K562 (cell line): ENCODE data around the gene KCNAB1.
"Not testable (repeated sequence)": the region's sequence is repeated elsewhere in the genome, so short reads cannot be mapped to it uniquely, and the experiment has no call there.

ENCODE experiments used
- HMG20B ChIP-seq: fragments of 250-450 bp; sonication (Bioruptor Pico); IDR thresholded peaks from 2 replicates; pipeline ENCODE4 v1.5.0; 2021; ENCODE audit warnings: mild to moderate bottlenecking
- POLR2AphosphoS5 ChIP-seq: IDR thresholded peaks from 2 replicates; pipeline ENCODE4 v1.6.1; 2011; ENCODE audit warnings: mild to moderate bottlenecking, low read depth, low read length, moderate library complexity; ENCODE audit not compliant: control insufficient read depth, insufficient read depth
- RBBP5 ChIP-seq: fragments of 200-600 bp; sonication (generic); IDR thresholded peaks from 2 replicates; pipeline ENCODE4 v1.6.1; 2012; ENCODE audit warnings: borderline replicate concordance, mild to moderate bottlenecking, low read length, control low read depth, inconsistent platforms; ENCODE audit not compliant: insufficient read depth, poor library complexity, severe bottlenecking
- ZNF217 ChIP-seq: sonication (generic); formaldehyde crosslinking; IDR thresholded peaks from 2 replicates; pipeline ENCODE4 v1.8.0; 2022; ENCODE audit warnings: mild to moderate bottlenecking, missing genetic modification reagents
- ZNF644 ChIP-seq: fragments of 200-800 bp; sonication (Bioruptor generic); IDR thresholded peaks from 2 replicates; pipeline ENCODE4 v1.6.1; 2016; ENCODE audit warnings: low read depth, missing genetic modification characterization, missing compliant biosample characterization
- TF ChIP-seq, protein P1 (sequence below): fragments of 450-650 bp; IDR thresholded peaks from 2 replicates; pipeline ENCODE4 v1.6.1; 2016; ENCODE audit warnings: missing biosample characterization, missing genetic modification characterization
- TF ChIP-seq, protein P2 (sequence below): fragments of 450-650 bp; formaldehyde crosslinking; IDR thresholded peaks from 2 replicates; pipeline ENCODE4 v1.4.0; 2020; ENCODE audit warnings: mild to moderate bottlenecking, moderate library complexity
- TF ChIP-seq, protein P3 (sequence below), 2 experiments: IDR thresholded peaks; 2 replicates each; pipeline ENCODE4 v1.6.1; 2012; ENCODE audit warnings: improper control_type of control experiment in 2 of 2, low read depth in 2 of 2, low read length in 2 of 2, borderline replicate concordance in 1 of 2
- TF ChIP-seq, protein P4 (sequence below): sonication (generic); formaldehyde crosslinking; IDR thresholded peaks from 2 replicates; pipeline ENCODE4 v1.8.0; 2022; ENCODE audit warnings: missing genetic modification reagents, mild to moderate bottlenecking, borderline replicate concordance

DNA sequence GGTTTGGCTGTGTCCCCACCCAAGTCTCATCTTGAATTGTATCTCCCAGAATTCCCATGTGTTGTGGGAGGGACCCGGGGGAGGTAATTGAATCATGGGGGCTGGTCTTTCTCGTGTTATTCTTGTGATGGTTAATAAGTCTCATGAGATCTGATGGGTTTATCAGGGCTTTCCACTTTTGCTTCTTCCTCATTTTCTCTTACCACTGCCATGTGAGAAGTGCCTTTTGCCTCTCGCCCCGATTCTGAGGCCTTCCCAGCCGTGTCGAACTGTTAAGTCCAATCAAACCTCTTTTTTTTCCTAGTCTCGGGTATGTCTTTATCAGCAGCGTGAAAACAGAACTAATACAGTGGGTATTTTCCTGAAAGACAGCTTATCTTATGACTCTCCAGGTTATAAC lies 448.6 kb downstream of the KCNAB1 start:
- not testable (repeated sequence) for TF ChIP-seq ZNF644 (tag); HMG20B (CRISPR knock-in tag); POLR2AphosphoS5; RBBP5; ZNF217 (CRISPR knock-in tag)
- TF ChIP-seq, protein P1, sequence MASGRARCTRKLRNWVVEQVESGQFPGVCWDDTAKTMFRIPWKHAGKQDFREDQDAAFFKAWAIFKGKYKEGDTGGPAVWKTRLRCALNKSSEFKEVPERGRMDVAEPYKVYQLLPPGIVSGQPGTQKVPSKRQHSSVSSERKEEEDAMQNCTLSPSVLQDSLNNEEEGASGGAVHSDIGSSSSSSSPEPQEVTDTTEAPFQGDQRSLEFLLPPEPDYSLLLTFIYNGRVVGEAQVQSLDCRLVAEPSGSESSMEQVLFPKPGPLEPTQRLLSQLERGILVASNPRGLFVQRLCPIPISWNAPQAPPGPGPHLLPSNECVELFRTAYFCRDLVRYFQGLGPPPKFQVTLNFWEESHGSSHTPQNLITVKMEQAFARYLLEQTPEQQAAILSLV (tag), result not testable (repeated sequence)
- TF ChIP-seq, protein P2, sequence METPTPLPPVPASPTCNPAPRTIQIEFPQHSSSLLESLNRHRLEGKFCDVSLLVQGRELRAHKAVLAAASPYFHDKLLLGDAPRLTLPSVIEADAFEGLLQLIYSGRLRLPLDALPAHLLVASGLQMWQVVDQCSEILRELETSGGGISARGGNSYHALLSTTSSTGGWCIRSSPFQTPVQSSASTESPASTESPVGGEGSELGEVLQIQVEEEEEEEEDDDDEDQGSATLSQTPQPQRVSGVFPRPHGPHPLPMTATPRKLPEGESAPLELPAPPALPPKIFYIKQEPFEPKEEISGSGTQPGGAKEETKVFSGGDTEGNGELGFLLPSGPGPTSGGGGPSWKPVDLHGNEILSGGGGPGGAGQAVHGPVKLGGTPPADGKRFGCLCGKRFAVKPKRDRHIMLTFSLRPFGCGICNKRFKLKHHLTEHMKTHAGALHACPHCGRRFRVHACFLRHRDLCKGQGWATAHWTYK, result not testable (repeated sequence)
- TF ChIP-seq, protein P3, sequence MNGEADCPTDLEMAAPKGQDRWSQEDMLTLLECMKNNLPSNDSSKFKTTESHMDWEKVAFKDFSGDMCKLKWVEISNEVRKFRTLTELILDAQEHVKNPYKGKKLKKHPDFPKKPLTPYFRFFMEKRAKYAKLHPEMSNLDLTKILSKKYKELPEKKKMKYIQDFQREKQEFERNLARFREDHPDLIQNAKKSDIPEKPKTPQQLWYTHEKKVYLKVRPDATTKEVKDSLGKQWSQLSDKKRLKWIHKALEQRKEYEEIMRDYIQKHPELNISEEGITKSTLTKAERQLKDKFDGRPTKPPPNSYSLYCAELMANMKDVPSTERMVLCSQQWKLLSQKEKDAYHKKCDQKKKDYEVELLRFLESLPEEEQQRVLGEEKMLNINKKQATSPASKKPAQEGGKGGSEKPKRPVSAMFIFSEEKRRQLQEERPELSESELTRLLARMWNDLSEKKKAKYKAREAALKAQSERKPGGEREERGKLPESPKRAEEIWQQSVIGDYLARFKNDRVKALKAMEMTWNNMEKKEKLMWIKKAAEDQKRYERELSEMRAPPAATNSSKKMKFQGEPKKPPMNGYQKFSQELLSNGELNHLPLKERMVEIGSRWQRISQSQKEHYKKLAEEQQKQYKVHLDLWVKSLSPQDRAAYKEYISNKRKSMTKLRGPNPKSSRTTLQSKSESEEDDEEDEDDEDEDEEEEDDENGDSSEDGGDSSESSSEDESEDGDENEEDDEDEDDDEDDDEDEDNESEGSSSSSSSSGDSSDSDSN (IDR thresholded peaks at IDR 0.05; ENCODE audit: borderline replicate concordance in 1 of 2, low read depth in 2 of 2, low read length in 2 of 2), result not testable (repeated sequence)
- TF ChIP-seq, protein P4, sequence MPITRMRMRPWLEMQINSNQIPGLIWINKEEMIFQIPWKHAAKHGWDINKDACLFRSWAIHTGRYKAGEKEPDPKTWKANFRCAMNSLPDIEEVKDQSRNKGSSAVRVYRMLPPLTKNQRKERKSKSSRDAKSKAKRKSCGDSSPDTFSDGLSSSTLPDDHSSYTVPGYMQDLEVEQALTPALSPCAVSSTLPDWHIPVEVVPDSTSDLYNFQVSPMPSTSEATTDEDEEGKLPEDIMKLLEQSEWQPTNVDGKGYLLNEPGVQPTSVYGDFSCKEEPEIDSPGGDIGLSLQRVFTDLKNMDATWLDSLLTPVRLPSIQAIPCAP (CRISPR knock-in tag), result not testable (repeated sequence)
